Left lung (tissue), 10 donors: Measurements from ENCODE around the gene SH3YL1. TPM values are rescaled to one million over a fixed set of nuclear protein-coding genes. Genes with fewer than 3 reads are reported as not detected.
A peak's percentile ranks its signal among the peaks of the same experiment; 100 is the strongest.

Experiments
- ATAC-seq: fragments of 200-7000 bp; cut with Tn5 transposase; one replicate; pipeline ENCODE4 v1.9.1; 2020; ENCODE audit warnings: moderate library complexity
- DNase-seq, 4 donors: peaks; one replicate each; pipeline ENCODE4 v3.0.0-alpha.2; 2013 to 2020
- H3K27ac ChIP-seq, 2 donors: fragments of 200-600 bp; sonication (generic) in 1 of 2; one replicate each; pipeline versions ENCODE4 v1.5.0 to v1.8.0; 2020 to 2021
- H3K27me3 ChIP-seq, 2 donors: fragments of 200-600 bp; sonication (generic) in 1 of 2; one replicate each; pipeline versions ENCODE4 v1.5.0 to v1.8.0; 2020 to 2021
- H3K36me3 ChIP-seq, 2 donors: fragments of 200-600 bp; sonication (generic) in 1 of 2; one replicate each; pipeline versions ENCODE4 v1.5.0 to v1.8.0; 2020 to 2021
- H3K4me1 ChIP-seq, 2 donors: fragments of 200-600 bp; one replicate each; pipeline ENCODE4 v1.8.0; 2021
- H3K4me3 ChIP-seq, 2 donors: fragments of 200-600 bp; sonication (generic) in 1 of 2; one replicate each; pipeline versions ENCODE4 v1.5.0 to v1.8.0; 2020 to 2021; ENCODE audit warnings: mild to moderate bottlenecking in 1 of 2
- H3K9me3 ChIP-seq, 2 donors: fragments of 200-600 bp; sonication (generic) in 1 of 2; one replicate each; pipeline versions ENCODE4 v1.5.0 to v1.8.0; 2020 to 2021
- intact Hi-C, 2 donors: fragments of 100-400 bp; cut with DNase I; formaldehyde crosslinking; loops; one replicate each; pipeline versions ENCODE4 v1.11.2 to v1.14.2; 2022
- polyA plus RNA-seq, 6 donors: library from polyadenylated mRNA; unstranded; fragments of 120-200 nt; gene quantifications; one replicate each; pipeline ENCODE4 v1.2.1, GENCODE V29; 2013; ENCODE audit not compliant: insufficient read length in 6 of 6
- total RNA-seq, 2 donors: library from RNA; stranded (reverse); fragmentation: NEBNext Ultra II Directional; extraction: Animal tissue kit (Norgen Biotek cat#: 25700); gene quantifications; one replicate each; pipeline ENCODE4 v1.2.1, GENCODE V29; 2021
- TF ChIP-seq, protein P1 (sequence below), 2 donors: fragments of 200-600 bp; sonication (generic) in 1 of 2; IDR thresholded peaks; one replicate each; pipeline versions ENCODE4 v1.5.0 to v1.8.0; 2021; ENCODE audit warnings: antibody characterized with exemption in 2 of 2
- donor health status: DM: no; HTN: yes; CAD: no.
- donor health status: DM: no; HTN: no; CAD: no.

Gene SH3YL1
- total and polyA plus RNA-seq, 8 donors: 49.1 to 157 (median 112) TPM

DNA sequence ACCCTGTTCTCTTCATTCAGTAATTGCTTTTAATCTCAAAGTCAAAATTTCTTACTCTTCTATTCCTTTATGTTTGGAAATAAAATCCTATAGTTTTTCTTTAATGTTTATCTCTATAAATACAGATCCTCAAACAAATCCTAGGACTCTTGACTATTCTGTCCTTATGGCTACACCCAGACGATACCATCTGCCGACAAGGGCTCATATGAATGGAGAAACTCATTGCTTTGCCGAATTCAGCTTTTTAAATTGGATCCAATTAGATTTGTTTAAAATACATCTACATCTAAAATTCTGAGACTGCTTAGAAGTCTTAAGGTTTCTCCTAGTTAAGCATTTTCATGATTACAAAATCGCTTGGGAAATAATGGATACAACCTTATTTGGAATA is 15.1 kb upstream of the SH3YL1 start:
- ATAC-seq (peak; percentile 11), DNase-seq (no peak)
- Histone ChIP-seq H3K27ac (no peak overlapping the region), H3K36me3 (peaks cover 0 to 82% of the 10 kb centered on the region in 2 donors), H3K27me3 (no peaks in the 10 kb centered on the region), H3K4me3 (no peak overlapping the region), H3K4me1 (no peaks in the 10 kb centered on the region), H3K9me3 (no peaks in the 10 kb centered on the region)
- TF ChIP-seq, protein P1, sequence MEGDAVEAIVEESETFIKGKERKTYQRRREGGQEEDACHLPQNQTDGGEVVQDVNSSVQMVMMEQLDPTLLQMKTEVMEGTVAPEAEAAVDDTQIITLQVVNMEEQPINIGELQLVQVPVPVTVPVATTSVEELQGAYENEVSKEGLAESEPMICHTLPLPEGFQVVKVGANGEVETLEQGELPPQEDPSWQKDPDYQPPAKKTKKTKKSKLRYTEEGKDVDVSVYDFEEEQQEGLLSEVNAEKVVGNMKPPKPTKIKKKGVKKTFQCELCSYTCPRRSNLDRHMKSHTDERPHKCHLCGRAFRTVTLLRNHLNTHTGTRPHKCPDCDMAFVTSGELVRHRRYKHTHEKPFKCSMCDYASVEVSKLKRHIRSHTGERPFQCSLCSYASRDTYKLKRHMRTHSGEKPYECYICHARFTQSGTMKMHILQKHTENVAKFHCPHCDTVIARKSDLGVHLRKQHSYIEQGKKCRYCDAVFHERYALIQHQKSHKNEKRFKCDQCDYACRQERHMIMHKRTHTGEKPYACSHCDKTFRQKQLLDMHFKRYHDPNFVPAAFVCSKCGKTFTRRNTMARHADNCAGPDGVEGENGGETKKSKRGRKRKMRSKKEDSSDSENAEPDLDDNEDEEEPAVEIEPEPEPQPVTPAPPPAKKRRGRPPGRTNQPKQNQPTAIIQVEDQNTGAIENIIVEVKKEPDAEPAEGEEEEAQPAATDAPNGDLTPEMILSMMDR (IDR thresholded peaks at IDR 0.05): no peak
- intact Hi-C loops: no loop called here

DNA sequence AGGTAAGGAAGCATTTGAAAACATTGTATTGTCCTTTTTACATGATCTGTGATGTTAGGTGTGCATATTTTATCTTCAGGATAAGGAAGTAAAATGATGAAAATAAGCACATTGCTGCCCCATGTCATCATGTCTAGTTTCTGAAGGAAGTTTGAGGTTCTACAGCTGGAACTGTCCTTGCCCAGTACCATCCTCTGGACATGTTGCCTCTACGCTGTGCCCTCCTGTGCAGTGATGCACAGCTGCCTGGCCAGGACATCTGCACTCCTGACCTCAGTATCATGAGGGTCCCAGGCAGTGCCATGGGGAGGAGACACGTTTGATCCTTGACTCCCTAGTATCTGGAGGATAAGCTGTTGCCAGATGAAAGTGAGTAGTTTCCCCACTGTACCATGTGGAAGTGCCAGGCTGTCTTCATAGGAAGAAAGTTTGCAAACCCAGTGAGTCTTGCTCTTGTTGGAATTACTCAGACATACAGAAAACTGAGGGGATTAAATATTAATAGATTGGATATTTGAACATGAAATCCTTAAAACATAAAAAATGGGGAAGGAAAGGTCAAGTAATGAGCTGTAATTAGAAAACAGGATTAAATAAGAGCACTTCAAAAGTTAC is 14.6 kb upstream of the SH3YL1 start:
- Histone ChIP-seq H3K4me1 (no peaks in the 10 kb centered on the region), H3K36me3 (peaks cover 0 to 81% of the 10 kb centered on the region in 2 donors), H3K27me3 (no peaks in the 10 kb centered on the region), H3K27ac (no peak overlapping the region), H3K4me3 (no peak overlapping the region), H3K9me3 (no peaks in the 10 kb centered on the region)
- ATAC-seq (peak; percentile 64), DNase-seq (no peak)
- TF ChIP-seq, protein P1 (IDR thresholded peaks at IDR 0.05): no peak
- intact Hi-C loops: no loop called here

- no peak for DNase-seq
- peaks cover 0 to 69% of the 10 kb centered on the region in 2 donors for H3K36me3 ChIP-seq
- H3K9me3 ChIP-seq: no peaks in the 10 kb centered on the region
- TF ChIP-seq, protein P1 (IDR thresholded peaks at IDR 0.05): no peak
- peaks cover 0 to 8% of the 10 kb centered on the region in 2 donors for H3K4me1 ChIP-seq
- intact Hi-C loops: no loop called here
- no peak overlapping the region for H3K4me3 ChIP-seq
- H3K27ac ChIP-seq: no peak overlapping the region
- ATAC-seq: no peak
- H3K27me3 ChIP-seq: no peaks in the 10 kb centered on the region
These were observed 11.6 kb upstream of the SH3YL1 start for GRCh38 chr2:275466-275865.

GRCh38 chr2:274503-274902 is 10.7 kb upstream of the SH3YL1 start:
- DNase-seq: no peak
- H3K4me3 ChIP-seq: no peak overlapping the region
- H3K36me3 ChIP-seq: peaks cover 0 to 62% of the 10 kb centered on the region in 2 donors
- H3K27ac ChIP-seq: no peak overlapping the region
- TF ChIP-seq, protein P1 (IDR thresholded peaks at IDR 0.05): no peak
- ATAC-seq: no peak
- intact Hi-C loops: no loop called here
- peaks cover 0 to 17% of the 10 kb centered on the region in 2 donors for H3K4me1 ChIP-seq
- H3K9me3 ChIP-seq: no peaks in the 10 kb centered on the region
- H3K27me3 ChIP-seq: no peaks in the 10 kb centered on the region

DNA sequence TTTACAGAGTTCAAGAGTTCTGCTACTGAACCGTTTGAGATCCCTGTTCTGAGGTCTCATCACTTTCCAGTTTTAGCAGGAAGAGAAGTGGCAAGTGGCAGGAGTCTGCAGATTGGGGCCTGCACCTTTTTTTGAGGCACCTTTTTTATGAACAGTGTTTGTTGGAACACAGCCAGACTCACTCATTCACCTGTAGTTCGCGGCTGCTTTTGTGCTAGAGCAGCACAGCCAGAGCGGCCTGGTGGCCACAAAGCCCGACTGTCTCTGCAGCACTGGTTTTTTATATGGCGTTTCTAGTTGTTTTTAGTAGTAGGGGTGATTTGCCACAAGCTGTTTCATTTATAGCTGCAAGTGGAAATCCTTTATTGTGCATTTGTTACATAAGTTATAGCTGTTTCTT is 9.5 kb upstream of the SH3YL1 start:
- ATAC-seq (peak; percentile 31), DNase-seq (no peak)
- no peaks in the 10 kb centered on the region for H3K27me3 ChIP-seq
- no peak overlapping the region for H3K27ac ChIP-seq
- H3K4me3 ChIP-seq: no peak overlapping the region
- no peaks in the 10 kb centered on the region for H3K9me3 ChIP-seq
- intact Hi-C loops: no loop called here
- peaks cover 0 to 27% of the 10 kb centered on the region in 2 donors for H3K4me1 ChIP-seq
- TF ChIP-seq, protein P1 (IDR thresholded peaks at IDR 0.05): no peak
- H3K36me3 ChIP-seq: peaks cover 0 to 51% of the 10 kb centered on the region in 2 donors
